Measurements from ENCODE around the gene SRPK2.
"Not testable (repeated sequence)": the region's sequence is repeated elsewhere in the genome, so short reads cannot be mapped to it uniquely, and the experiment has no call there.

Gene SRPK2

DNA sequence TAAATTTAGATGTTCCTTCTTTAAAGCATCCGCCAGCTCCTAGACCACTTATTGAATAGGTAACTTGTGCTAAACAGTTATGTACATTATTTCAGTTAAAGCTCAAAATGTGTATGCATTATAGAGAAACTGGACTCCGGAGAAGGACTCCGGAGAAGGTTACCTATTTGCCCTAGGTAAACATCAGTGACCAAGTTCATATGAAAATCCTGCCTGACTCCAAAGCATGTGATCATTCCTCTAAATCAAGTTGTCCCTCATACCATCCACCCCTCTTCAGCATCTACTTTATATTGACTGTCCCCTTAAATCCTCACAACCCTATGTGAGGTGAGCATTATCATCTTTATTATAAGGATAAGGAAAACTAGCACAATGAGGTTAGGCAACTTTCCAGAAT lies 147.5 kb downstream of the SRPK2 start:
- Histone ChIP-seq H4K20me1 (ENCODE audit: insufficient read depth, low read length, poor library complexity, severe bottlenecking) (peaks cover 33% of the 10 kb centered on the region), H3K36me3 (ENCODE audit: insufficient read depth, low read length) (no peaks in the 10 kb centered on the region), H3K9me3 (ENCODE audit: insufficient read depth, low read depth, low read length) (no peaks in the 10 kb centered on the region), H3K4me1 (ENCODE audit: insufficient read depth, low read length, poor library complexity, severe bottlenecking) (peaks cover 20% of the 10 kb centered on the region), H3F3A (ENCODE audit: low read depth) (no peaks in the 10 kb centered on the region), H3K79me2 (ENCODE audit: insufficient read depth, low read length) (peaks cover 100% of the 10 kb centered on the region), H3K4me2 (ENCODE audit: low read depth, low read length, poor library complexity, severe bottlenecking) (no peak overlapping the region), H3K27me3 (ENCODE audit: insufficient read depth, low read length, poor library complexity, severe bottlenecking) (no peaks in the 10 kb centered on the region), H3K4me3 (ENCODE audit: low read length, poor library complexity, severe bottlenecking) (no peak overlapping the region), H3K9me2 (replicated peaks; ENCODE audit: low read depth, low read length) (no peaks in the 10 kb centered on the region), H2AFZ (ENCODE audit: low read length) (no peak overlapping the region), H3K9ac (ENCODE audit: low read depth, low read length, poor library complexity, severe bottlenecking) (no peak overlapping the region)
- TF ChIP-seq EZH2phosphoT487 (IDR thresholded peaks at IDR 0.05; ENCODE audit: borderline replicate concordance), result no peak
- TF ChIP-seq, protein P1, sequence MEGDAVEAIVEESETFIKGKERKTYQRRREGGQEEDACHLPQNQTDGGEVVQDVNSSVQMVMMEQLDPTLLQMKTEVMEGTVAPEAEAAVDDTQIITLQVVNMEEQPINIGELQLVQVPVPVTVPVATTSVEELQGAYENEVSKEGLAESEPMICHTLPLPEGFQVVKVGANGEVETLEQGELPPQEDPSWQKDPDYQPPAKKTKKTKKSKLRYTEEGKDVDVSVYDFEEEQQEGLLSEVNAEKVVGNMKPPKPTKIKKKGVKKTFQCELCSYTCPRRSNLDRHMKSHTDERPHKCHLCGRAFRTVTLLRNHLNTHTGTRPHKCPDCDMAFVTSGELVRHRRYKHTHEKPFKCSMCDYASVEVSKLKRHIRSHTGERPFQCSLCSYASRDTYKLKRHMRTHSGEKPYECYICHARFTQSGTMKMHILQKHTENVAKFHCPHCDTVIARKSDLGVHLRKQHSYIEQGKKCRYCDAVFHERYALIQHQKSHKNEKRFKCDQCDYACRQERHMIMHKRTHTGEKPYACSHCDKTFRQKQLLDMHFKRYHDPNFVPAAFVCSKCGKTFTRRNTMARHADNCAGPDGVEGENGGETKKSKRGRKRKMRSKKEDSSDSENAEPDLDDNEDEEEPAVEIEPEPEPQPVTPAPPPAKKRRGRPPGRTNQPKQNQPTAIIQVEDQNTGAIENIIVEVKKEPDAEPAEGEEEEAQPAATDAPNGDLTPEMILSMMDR (conservative IDR thresholded peaks at IDR 0.05; ENCODE audit: low read length), result no peak

DNA sequence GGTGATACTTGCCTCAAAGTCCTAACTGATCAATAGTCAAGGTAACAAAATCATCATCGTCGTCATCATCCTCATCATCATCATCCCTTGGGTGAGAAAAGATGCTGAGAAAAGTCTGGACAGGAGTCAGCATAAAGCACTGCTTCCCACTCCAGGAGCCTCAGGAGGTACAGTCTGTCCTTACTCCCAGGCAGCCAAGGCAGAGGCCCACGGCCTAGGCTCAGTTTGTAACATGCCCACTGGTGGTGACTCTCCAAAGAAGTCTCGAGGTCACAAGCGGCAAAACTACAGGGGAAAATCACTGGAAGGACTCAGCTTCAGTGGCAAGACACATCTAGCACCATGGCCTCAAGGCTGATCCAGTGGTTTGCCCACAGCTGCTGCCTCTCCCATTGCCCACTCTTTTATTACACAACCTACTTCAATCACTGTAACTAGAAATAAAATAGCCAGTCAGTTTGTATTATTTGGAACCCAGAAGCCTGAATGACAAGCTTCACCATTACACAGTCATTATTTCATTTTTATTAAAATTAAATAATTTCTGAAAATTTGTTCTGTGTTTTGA lies 150.4 kb downstream of the SRPK2 start:
- Histone ChIP-seq H3K9me2 (replicated peaks; ENCODE audit: low read depth, low read length) (no peaks in the 10 kb centered on the region), H3K9ac (ENCODE audit: low read depth, low read length, poor library complexity, severe bottlenecking) (no peak overlapping the region), H3K27me3 (ENCODE audit: insufficient read depth, low read length, poor library complexity, severe bottlenecking) (no peaks in the 10 kb centered on the region), H3F3A (ENCODE audit: low read depth) (no peaks in the 10 kb centered on the region), H3K9me3 (ENCODE audit: insufficient read depth, low read depth, low read length) (no peaks in the 10 kb centered on the region), H3K4me3 (ENCODE audit: low read length, poor library complexity, severe bottlenecking) (no peak overlapping the region), H3K4me1 (ENCODE audit: insufficient read depth, low read length, poor library complexity, severe bottlenecking) (peaks cover 17% of the 10 kb centered on the region), H3K79me2 (ENCODE audit: insufficient read depth, low read length) (peaks cover 98% of the 10 kb centered on the region), H3K36me3 (ENCODE audit: insufficient read depth, low read length) (no peaks in the 10 kb centered on the region), H3K4me2 (ENCODE audit: low read depth, low read length, poor library complexity, severe bottlenecking) (no peak overlapping the region), H2AFZ (ENCODE audit: low read length) (no peak overlapping the region), H4K20me1 (ENCODE audit: insufficient read depth, low read length, poor library complexity, severe bottlenecking) (peaks cover 42% of the 10 kb centered on the region)
- TF ChIP-seq, protein P1 (conservative IDR thresholded peaks at IDR 0.05; ENCODE audit: low read length), result no peak
- TF ChIP-seq EZH2phosphoT487 (IDR thresholded peaks at IDR 0.05; ENCODE audit: borderline replicate concordance), result no peak

DNA sequence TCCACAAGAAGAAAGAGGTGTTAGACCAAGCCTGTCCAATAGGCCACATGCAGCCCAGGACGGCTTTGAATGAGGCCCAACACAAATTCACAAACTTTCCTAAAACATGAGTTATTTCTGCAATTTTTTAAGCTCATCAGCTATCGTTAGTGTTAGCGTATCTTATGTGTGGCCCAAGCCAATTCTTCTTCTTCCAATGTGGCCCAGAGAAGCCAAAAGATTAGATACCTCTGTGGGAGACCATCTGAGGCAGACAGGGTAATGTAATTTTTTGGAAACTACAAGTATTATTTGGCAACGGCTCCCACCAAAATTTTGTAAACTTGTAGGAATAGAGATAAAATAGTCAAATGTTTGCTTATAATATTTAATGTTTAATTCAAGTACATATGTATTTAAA lies 153.8 kb downstream of the SRPK2 start:
- peaks cover 9% of the 10 kb centered on the region for H3K4me1 ChIP-seq (ENCODE audit: insufficient read depth, low read length, poor library complexity, severe bottlenecking)
- peaks cover 44% of the 10 kb centered on the region for H4K20me1 ChIP-seq (ENCODE audit: insufficient read depth, low read length, poor library complexity, severe bottlenecking)
- no peaks in the 10 kb centered on the region for H3K27me3 ChIP-seq (ENCODE audit: insufficient read depth, low read length, poor library complexity, severe bottlenecking)
- H3K9ac ChIP-seq (ENCODE audit: low read depth, low read length, poor library complexity, severe bottlenecking), result no peak overlapping the region
- peaks cover 4% of the 10 kb centered on the region; the same call in 1 of the 2 replicates for H3K36me3 ChIP-seq (ENCODE audit: insufficient read depth, low read length)
- no peak overlapping the region for H2AFZ ChIP-seq (ENCODE audit: low read length)
- H3K79me2 ChIP-seq (ENCODE audit: insufficient read depth, low read length), result peaks cover 97% of the 10 kb centered on the region
- no peak for TF ChIP-seq EZH2phosphoT487 (IDR thresholded peaks at IDR 0.05; ENCODE audit: borderline replicate concordance)
- TF ChIP-seq, protein P1 (conservative IDR thresholded peaks at IDR 0.05; ENCODE audit: low read length), result no peak
- H3K4me3 ChIP-seq (ENCODE audit: low read length, poor library complexity, severe bottlenecking), result no peak overlapping the region
- H3K4me2 ChIP-seq (ENCODE audit: low read depth, low read length, poor library complexity, severe bottlenecking), result no peak overlapping the region
- H3K9me3 ChIP-seq (ENCODE audit: insufficient read depth, low read depth, low read length), result no peaks in the 10 kb centered on the region
- H3F3A ChIP-seq (ENCODE audit: low read depth), result no peaks in the 10 kb centered on the region
- H3K9me2 ChIP-seq (replicated peaks; ENCODE audit: low read depth, low read length), result no peaks in the 10 kb centered on the region

DNA sequence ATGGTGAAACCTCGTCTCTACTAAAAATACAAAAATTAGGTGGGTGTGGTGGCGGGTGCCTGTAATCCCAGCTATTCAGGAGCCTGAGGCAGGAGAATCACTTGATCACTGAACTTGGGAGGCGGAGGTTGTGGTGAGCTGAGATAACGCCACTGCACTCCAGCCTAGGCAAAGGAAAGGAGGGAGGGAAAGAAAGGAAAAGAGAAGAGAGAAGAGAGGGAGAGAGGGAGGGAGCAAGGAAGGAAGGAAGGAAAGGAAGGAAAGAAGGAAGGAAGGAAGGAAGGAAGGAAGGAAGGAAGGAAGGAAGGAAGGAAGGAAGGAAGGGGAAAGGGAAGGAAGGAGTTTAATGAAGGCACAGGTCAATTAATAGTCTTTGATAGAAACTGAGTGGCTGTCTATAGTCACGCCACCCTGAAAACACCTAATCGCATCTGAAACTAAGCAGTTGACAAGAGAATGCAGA lies 155.9 kb downstream of the SRPK2 start:
- not testable (repeated sequence) for H2AFZ ChIP-seq (ENCODE audit: low read length); H3K9me3 ChIP-seq (ENCODE audit: insufficient read depth, low read depth, low read length); H3K27me3 ChIP-seq (ENCODE audit: insufficient read depth, low read length, poor library complexity, severe bottlenecking); H3K9ac ChIP-seq (ENCODE audit: low read depth, low read length, poor library complexity, severe bottlenecking); H3K36me3 ChIP-seq (ENCODE audit: insufficient read depth, low read length); H3K9me2 ChIP-seq (replicated peaks; ENCODE audit: low read depth, low read length); H3K4me1 ChIP-seq (ENCODE audit: insufficient read depth, low read length, poor library complexity, severe bottlenecking); H3F3A ChIP-seq (ENCODE audit: low read depth); H3K4me2 ChIP-seq (ENCODE audit: low read depth, low read length, poor library complexity, severe bottlenecking); H3K4me3 ChIP-seq (ENCODE audit: low read length, poor library complexity, severe bottlenecking)
- H3K79me2 ChIP-seq (ENCODE audit: insufficient read depth, low read length), result peaks cover 96% of the 10 kb centered on the region
- H4K20me1 ChIP-seq (ENCODE audit: insufficient read depth, low read length, poor library complexity, severe bottlenecking), result peaks cover 39% of the 10 kb centered on the region

Data from Loucy (cell line).